GM21786 (cell line): ENCODE data around the gene UBE2S.
"Not testable (repeated sequence)": the region's sequence is repeated elsewhere in the genome, so short reads cannot be mapped to it uniquely, and the experiment has no call there.

Experiments used
- ATAC-seq: cut with Tn5 transposase; IDR thresholded peaks from one replicate; pipeline ENCODE4 v1.9.1; 2021; ENCODE audit not compliant: unreplicated experiment

UBE2S gene

GRCh38 chr19:55406826-55407549 is 600 bp downstream of the UBE2S start:
- ATAC-seq = peak; percentile 3

GRCh38 chr19:55406091-55406825 is 1.3 kb downstream of the UBE2S start:
- no peak for ATAC-seq

GRCh38 chr19:55405638-55406037 is 1.9 kb downstream of the UBE2S start:
- ATAC-seq = no peak

- ATAC-seq = no peak
Measured at GRCh38 chr19:55402509-55402908, 5.1 kb downstream of the UBE2S start.

GRCh38 chr19:55401390-55401789 is 6.2 kb downstream of the UBE2S start:
- ATAC-seq = not testable (repeated sequence)

- ATAC-seq = no peak
Measured at GRCh38 chr19:55400281-55401087, 7.1 kb downstream of the UBE2S start.

- ATAC-seq = no peak
Measured at GRCh38 chr19:55398200-55398925, 9.2 kb downstream of the UBE2S start.

GRCh38 chr19:55392820-55393761 is 14.5 kb downstream of the UBE2S start:
- no peak for ATAC-seq

GRCh38 chr19:55391702-55392615 is 15.6 kb downstream of the UBE2S start:
- ATAC-seq = no peak

GRCh38 chr19:55391191-55391670 is 16.4 kb downstream of the UBE2S start:
- no peak for ATAC-seq

- ATAC-seq = no peak
Measured at GRCh38 chr19:55390461-55390880, 17.1 kb downstream of the UBE2S start.

- ATAC-seq = no peak
Measured at GRCh38 chr19:55389386-55390317, 17.9 kb downstream of the UBE2S start.

GRCh38 chr19:55387736-55388497 is 19.7 kb downstream of the UBE2S start:
- no peak for ATAC-seq

GRCh38 chr19:55386493-55386971 is 21.1 kb downstream of the UBE2S start:
- no peak for ATAC-seq

- ATAC-seq = peak; percentile 61
Measured at GRCh38 chr19:55385724-55386492, 21.7 kb downstream of the UBE2S start, which contains the start of gene RPL28. Gene RPL28, plus strand, starts transcription at chr19:55385932. Its CDS starts 426 bp downstream, at chr19:55386358.
